DMS79 (cell line): ENCODE results near the gene PPIF.

Experiments used
- DNase-seq: peaks from one replicate; lab custom pipeline; 2025; lab: John Stamatoyannopoulos, UW

The PPIF gene

GRCh38 chr10:79347226-79347893, at the start of gene PPIF:
Gene PPIF (plus strand): TSS chr10:79347469. CDS start chr10:79347549, 80 bp downstream.
- DNase-seq: peak; percentile 41

GRCh38 chr10:79298403-79299244, 48.6 kb upstream of the PPIF start:
- DNase-seq: no peak

GRCh38 chr10:79299397-79300241, 47.6 kb upstream of the PPIF start:
- no peak for DNase-seq

GRCh38 chr10:79300711-79301110, 46.6 kb upstream of the PPIF start:
- no peak for DNase-seq

GRCh38 chr10:79301754-79302530, 45.3 kb upstream of the PPIF start:
- DNase-seq: no peak

GRCh38 chr10:79303631-79304478, 43.4 kb upstream of the PPIF start:
- no peak for DNase-seq

GRCh38 chr10:79304479-79305087, 42.7 kb upstream of the PPIF start:
- no peak for DNase-seq

GRCh38 chr10:79305515-79305914, 41.8 kb upstream of the PPIF start:
- no peak for DNase-seq

- no peak for DNase-seq
Measured at GRCh38 chr10:79305988-79306387, 41.3 kb upstream of the PPIF start.

GRCh38 chr10:79306644-79307220, 40.5 kb upstream of the PPIF start:
- DNase-seq: no peak

GRCh38 chr10:79308016-79308415, 39.3 kb upstream of the PPIF start:
- no peak for DNase-seq

- no peak for DNase-seq
Measured at GRCh38 chr10:79308969-79309665, 38.2 kb upstream of the PPIF start.

- no peak for DNase-seq
Measured at GRCh38 chr10:79310200-79310865, 36.9 kb upstream of the PPIF start.

- DNase-seq: no peak
Measured at GRCh38 chr10:79310911-79311573, 36.2 kb upstream of the PPIF start.

GRCh38 chr10:79311581-79312407, 35.5 kb upstream of the PPIF start:
- no peak for DNase-seq

GRCh38 chr10:79312601-79313187, 34.6 kb upstream of the PPIF start:
- no peak for DNase-seq

- DNase-seq: no peak
Measured at GRCh38 chr10:79313320-79313719, 33.9 kb upstream of the PPIF start.
